ENCODE data around the gene PRKN.

DNA sequence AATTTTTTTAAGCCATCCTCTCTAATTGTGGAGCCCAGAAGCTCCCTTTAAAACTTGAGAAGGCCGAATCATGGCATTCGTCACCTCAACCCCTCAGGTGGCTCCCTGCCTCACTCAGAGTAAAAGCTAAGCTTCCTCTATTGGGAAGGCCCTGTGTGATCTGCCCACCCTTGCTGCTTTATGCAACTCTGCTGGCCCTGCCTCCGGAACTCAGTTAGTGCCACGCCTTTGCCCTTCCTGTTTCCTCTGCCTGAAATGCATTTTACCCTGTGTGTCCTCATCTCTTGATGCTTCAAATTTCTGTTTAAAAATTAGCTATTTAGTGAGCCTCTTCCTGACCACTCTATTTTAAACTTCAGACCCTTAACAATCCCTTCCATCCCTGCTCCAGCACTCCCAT is 5.9 kb upstream of the PRKN start:
- TF ChIP-seq, protein P1, sequence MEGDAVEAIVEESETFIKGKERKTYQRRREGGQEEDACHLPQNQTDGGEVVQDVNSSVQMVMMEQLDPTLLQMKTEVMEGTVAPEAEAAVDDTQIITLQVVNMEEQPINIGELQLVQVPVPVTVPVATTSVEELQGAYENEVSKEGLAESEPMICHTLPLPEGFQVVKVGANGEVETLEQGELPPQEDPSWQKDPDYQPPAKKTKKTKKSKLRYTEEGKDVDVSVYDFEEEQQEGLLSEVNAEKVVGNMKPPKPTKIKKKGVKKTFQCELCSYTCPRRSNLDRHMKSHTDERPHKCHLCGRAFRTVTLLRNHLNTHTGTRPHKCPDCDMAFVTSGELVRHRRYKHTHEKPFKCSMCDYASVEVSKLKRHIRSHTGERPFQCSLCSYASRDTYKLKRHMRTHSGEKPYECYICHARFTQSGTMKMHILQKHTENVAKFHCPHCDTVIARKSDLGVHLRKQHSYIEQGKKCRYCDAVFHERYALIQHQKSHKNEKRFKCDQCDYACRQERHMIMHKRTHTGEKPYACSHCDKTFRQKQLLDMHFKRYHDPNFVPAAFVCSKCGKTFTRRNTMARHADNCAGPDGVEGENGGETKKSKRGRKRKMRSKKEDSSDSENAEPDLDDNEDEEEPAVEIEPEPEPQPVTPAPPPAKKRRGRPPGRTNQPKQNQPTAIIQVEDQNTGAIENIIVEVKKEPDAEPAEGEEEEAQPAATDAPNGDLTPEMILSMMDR (IDR thresholded peaks at IDR 0.05; ENCODE audit: low read depth, low read length) = no peak
- no peak for TF ChIP-seq EZH2phosphoT487 (IDR thresholded peaks at IDR 0.05; ENCODE audit: low read depth)

Data from OCI-LY3 (cell line).